ENCODE results near the gene NAP1L1.

Gene NAP1L1

GRCh38 chr12:76117067-76117691 lies 32.7 kb upstream of the NAP1L1 start:
- no peak overlapping the region for H3K4me3 ChIP-seq (ENCODE audit: low read depth, low read length)
- no peak for TF ChIP-seq CTCF (IDR thresholded peaks at IDR 0.05; ENCODE audit: low read depth, low read length, missing control alignments)
- no peak for DNase-seq (ENCODE audit: low read depth)

- no peak for TF ChIP-seq CTCF (IDR thresholded peaks at IDR 0.05; ENCODE audit: low read depth, low read length, missing control alignments)
- no peak for DNase-seq (ENCODE audit: low read depth)
- H3K4me3 ChIP-seq (ENCODE audit: low read depth, low read length), result no peak overlapping the region
Observed at GRCh38 chr12:76113800-76114757, 29.6 kb upstream of the NAP1L1 start.

GRCh38 chr12:76111209-76111749 lies 26.8 kb upstream of the NAP1L1 start:
- no peak for DNase-seq (ENCODE audit: low read depth)
- H3K4me3 ChIP-seq (ENCODE audit: low read depth, low read length), result no peak overlapping the region
- TF ChIP-seq CTCF (IDR thresholded peaks at IDR 0.05; ENCODE audit: low read depth, low read length, missing control alignments), result no peak

GRCh38 chr12:76109879-76110278 lies 25.4 kb upstream of the NAP1L1 start:
- H3K4me3 ChIP-seq (ENCODE audit: low read depth, low read length), result no peak overlapping the region
- no peak for DNase-seq (ENCODE audit: low read depth)
- TF ChIP-seq CTCF (IDR thresholded peaks at IDR 0.05; ENCODE audit: low read depth, low read length, missing control alignments), result no peak

GRCh38 chr12:76108356-76108755 lies 23.9 kb upstream of the NAP1L1 start:
- DNase-seq (ENCODE audit: low read depth), result no peak
- H3K4me3 ChIP-seq (ENCODE audit: low read depth, low read length), result no peak overlapping the region

GRCh38 chr12:76106631-76107030 lies 22.1 kb upstream of the NAP1L1 start:
- no peak overlapping the region for H3K4me3 ChIP-seq (ENCODE audit: low read depth, low read length)
- TF ChIP-seq CTCF (IDR thresholded peaks at IDR 0.05; ENCODE audit: low read depth, low read length, missing control alignments), result no peak
- DNase-seq (ENCODE audit: low read depth), result no peak

More at GRCh38 chr12:76108356-76108755, 23.9 kb upstream of the NAP1L1 start:
- no peak for TF ChIP-seq CTCF (IDR thresholded peaks at IDR 0.05; ENCODE audit: low read depth, low read length, missing control alignments)
